GM12801 (cell line): ENCODE data around the gene PWWP2B.

Experiments
- CTCF ChIP-seq: IDR thresholded peaks from one replicate; pipeline ENCODE4 v1.5.1; 2011; ENCODE audit warnings: control low read depth; ENCODE audit not compliant: insufficient read length; ENCODE audit errors: extremely low read depth

Gene PWWP2B

GRCh38 chr10:132417957-132418441 lies 21.0 kb downstream of the PWWP2B start:
- no peak for TF ChIP-seq CTCF

- TF ChIP-seq CTCF = no peak
These were observed 21.8 kb downstream of the PWWP2B start for GRCh38 chr10:132418527-132419416.

- TF ChIP-seq CTCF = no peak
These were observed 22.8 kb downstream of the PWWP2B start for GRCh38 chr10:132419538-132420468.

- no peak for TF ChIP-seq CTCF
These were observed 23.5 kb downstream of the PWWP2B start for GRCh38 chr10:132420469-132420980.

- TF ChIP-seq CTCF = no peak
These were observed 24.2 kb downstream of the PWWP2B start for GRCh38 chr10:132420981-132421846.

GRCh38 chr10:132421847-132422751 lies 25.1 kb downstream of the PWWP2B start:
- TF ChIP-seq CTCF = no peak
